ENCODE measurements around the gene SRRM3. TPM values are rescaled to one million over a fixed set of nuclear protein-coding genes. Genes with fewer than 3 reads are reported as not detected.

Gene SRRM3
- total RNA-seq, 2 experiments from 2014 or later: not detected

GRCh38 chr7:76220185-76221057 lies 18.7 kb downstream of the SRRM3 start:
- no peak for TF ChIP-seq CTCF (conservative IDR thresholded peaks at IDR 0.05; ENCODE audit: low read length)
- no peak for TF ChIP-seq EZH2phosphoT487 (IDR thresholded peaks at IDR 0.05; ENCODE audit: borderline replicate concordance, low read depth, low read length)
- DNase-seq (ENCODE audit: low spot score): no peak
- no peaks in the 10 kb centered on the region for H4K20me1 ChIP-seq (ENCODE audit: insufficient read depth, low read length)
- no peak overlapping the region for H3K4me3 ChIP-seq (ENCODE audit: low read depth, low read length, poor library complexity, severe bottlenecking)
- H3K27ac ChIP-seq (ENCODE audit: low read depth, low read length, poor library complexity, severe bottlenecking): no peak overlapping the region
- no peak overlapping the region for H3K4me2 ChIP-seq (ENCODE audit: low read length)
- CTCF ChIA-PET (ENCODE audit: unreplicated experiment): no interaction called here
- no peak overlapping the region for H2AFZ ChIP-seq (ENCODE audit: low read length)
- no peaks in the 10 kb centered on the region for H3K4me1 ChIP-seq (ENCODE audit: insufficient read depth, low read length, poor library complexity, severe bottlenecking)
- H3K9me3 ChIP-seq (ENCODE audit: low read length): no peaks in the 10 kb centered on the region
- intact Hi-C loops (cut with micrococcal nuclease; ENCODE audit: unreplicated experiment): no loop called here
- POLR2A ChIA-PET: no interaction called here
- H3K9me2 ChIP-seq (ENCODE audit: insufficient read depth, low read length): no peaks in the 10 kb centered on the region
- H3K79me2 ChIP-seq (ENCODE audit: insufficient read depth, low read depth, low read length): no peaks in the 10 kb centered on the region
- H3K36me3 ChIP-seq (ENCODE audit: insufficient read depth, low read length): no peaks in the 10 kb centered on the region
- BruUV-seq (replicated peaks): no TSS peak

- no TSS peak for BruUV-seq (replicated peaks)
- H4K20me1 ChIP-seq (ENCODE audit: insufficient read depth, low read length): no peaks in the 10 kb centered on the region
- intact Hi-C loops (cut with micrococcal nuclease; ENCODE audit: unreplicated experiment): no loop called here
- H3K4me3 ChIP-seq (ENCODE audit: low read depth, low read length, poor library complexity, severe bottlenecking): no peak overlapping the region
- no peak overlapping the region for H3K27ac ChIP-seq (ENCODE audit: low read depth, low read length, poor library complexity, severe bottlenecking)
- H3K79me2 ChIP-seq (ENCODE audit: insufficient read depth, low read depth, low read length): no peaks in the 10 kb centered on the region
- no peak for DNase-seq (ENCODE audit: low spot score)
- no peaks in the 10 kb centered on the region for H3K9me3 ChIP-seq (ENCODE audit: low read length)
- POLR2A ChIA-PET: no interaction called here
- no peaks in the 10 kb centered on the region for H3K4me1 ChIP-seq (ENCODE audit: insufficient read depth, low read length, poor library complexity, severe bottlenecking)
- H3K9me2 ChIP-seq (ENCODE audit: insufficient read depth, low read length): no peaks in the 10 kb centered on the region
- no peak overlapping the region for H3K4me2 ChIP-seq (ENCODE audit: low read length)
- no peaks in the 10 kb centered on the region for H3K36me3 ChIP-seq (ENCODE audit: insufficient read depth, low read length)
- H2AFZ ChIP-seq (ENCODE audit: low read length): no peak overlapping the region
- TF ChIP-seq EZH2phosphoT487 (IDR thresholded peaks at IDR 0.05; ENCODE audit: borderline replicate concordance, low read depth, low read length) (no peak), CTCF (conservative IDR thresholded peaks at IDR 0.05; ENCODE audit: low read length) (no peak)
- CTCF ChIA-PET (ENCODE audit: unreplicated experiment): no interaction called here
Measured at GRCh38 chr7:76222333-76222732, 20.6 kb downstream of the SRRM3 start.

GRCh38 chr7:76222839-76223238 lies 21.1 kb downstream of the SRRM3 start:
- BruUV-seq (replicated peaks): no TSS peak
- Histone ChIP-seq H3K4me2 (ENCODE audit: low read length) (no peak overlapping the region), H3K9me3 (ENCODE audit: low read length) (no peaks in the 10 kb centered on the region), H3K4me1 (ENCODE audit: insufficient read depth, low read length, poor library complexity, severe bottlenecking) (no peaks in the 10 kb centered on the region), H3K4me3 (ENCODE audit: low read depth, low read length, poor library complexity, severe bottlenecking) (no peak overlapping the region), H2AFZ (ENCODE audit: low read length) (no peak overlapping the region), H3K27ac (ENCODE audit: low read depth, low read length, poor library complexity, severe bottlenecking) (no peak overlapping the region), H3K36me3 (ENCODE audit: insufficient read depth, low read length) (no peaks in the 10 kb centered on the region), H3K9me2 (ENCODE audit: insufficient read depth, low read length) (no peaks in the 10 kb centered on the region), H4K20me1 (ENCODE audit: insufficient read depth, low read length) (no peaks in the 10 kb centered on the region), H3K79me2 (ENCODE audit: insufficient read depth, low read depth, low read length) (no peaks in the 10 kb centered on the region)
- TF ChIP-seq EZH2phosphoT487 (IDR thresholded peaks at IDR 0.05; ENCODE audit: borderline replicate concordance, low read depth, low read length) (no peak), CTCF (conservative IDR thresholded peaks at IDR 0.05; ENCODE audit: low read length) (no peak)
- intact Hi-C loops (cut with micrococcal nuclease; ENCODE audit: unreplicated experiment): no loop called here
- ChIA-PET CTCF (ENCODE audit: unreplicated experiment) (no interaction called here), POLR2A (no interaction called here)
- DNase-seq (ENCODE audit: low spot score): no peak
